ENCODE data around the gene CDH19. TPM values are rescaled to one million over a fixed set of nuclear protein-coding genes. Genes with fewer than 3 reads are reported as not detected.

CDH19 gene
- total RNA-seq (0.94 TPM), polyA plus RNA-seq (ENCODE audit: insufficient read depth, low read depth, low replicate concordance) (0.37 TPM)
- long read RNA-seq, donor 1 = 0 reads
- long read RNA-seq, donor 2 = 0 reads
- long read RNA-seq, donor 3 = 0 reads
- long read RNA-seq, donor 4 = 0 reads
- long read RNA-seq, donor 5 = 0 reads
- long read RNA-seq, donor 6 = 0 reads
- long read RNA-seq, donor 7, partial matches to known transcripts = 0 of 1 reads
- long read RNA-seq, donor 7, other reads (novel, unspliced or antisense) = 0 of 1 reads
- long read RNA-seq, donor 8 = 0 reads
- long read RNA-seq, donor 9 = 0 reads
- long read RNA-seq, donor 10 = 0 reads

- H3K36me3 ChIP-seq (ENCODE audit: control insufficient read depth in 2 of 3, insufficient read depth in 3 of 3, low read length in 3 of 3) = no peaks in the 10 kb centered on the region
- no peaks in the 10 kb centered on the region for H3K4me1 ChIP-seq (ENCODE audit: control insufficient read depth in 2 of 3, insufficient read depth in 2 of 3, low read depth in 1 of 3, low read length in 3 of 3)
- no peak for TF ChIP-seq CTCF (IDR thresholded peaks at IDR 0.05; ENCODE audit: borderline replicate concordance, extremely low read depth, insufficient read depth)
- FAIRE-seq (no peak), DNase-seq (no peak)
- intact Hi-C loops (cut with DNase I) = no loop called here
- H3K27me3 ChIP-seq (ENCODE audit: control insufficient read depth, insufficient read depth, low read length) = no peaks in the 10 kb centered on the region
- no peaks in the 10 kb centered on the region for H3K9me3 ChIP-seq (ENCODE audit: control insufficient read depth in 2 of 3, insufficient read depth in 1 of 3, low read length in 3 of 3)
- H3K27ac ChIP-seq (ENCODE audit: low read depth in 2 of 2, low read length in 2 of 2) = no peak within 1 kb of the TSS
- H3K4me3 ChIP-seq (ENCODE audit: low read length in 3 of 3) = no peak within 1 kb of the TSS
- H3K9ac ChIP-seq (ENCODE audit: low read length in 3 of 3) = no peak within 1 kb of the TSS
Observed at GRCh38 chr18:66603941-66604627, at the start of gene CDH19. Gene CDH19 (minus strand): TSS chr18:66604090. CDS start chr18:66572204, 31,886 bp downstream.

GRCh38 chr18:66647671-66648070 is 43.8 kb upstream of the CDH19 start:
- no peaks in the 10 kb centered on the region for H3K4me1 ChIP-seq (ENCODE audit: control insufficient read depth in 2 of 3, insufficient read depth in 2 of 3, low read depth in 1 of 3, low read length in 3 of 3)
- no peak overlapping the region for H3K4me3 ChIP-seq (ENCODE audit: low read length in 3 of 3)
- H3K9me3 ChIP-seq (ENCODE audit: control insufficient read depth in 2 of 3, insufficient read depth in 1 of 3, low read length in 3 of 3) = no peaks in the 10 kb centered on the region
- intact Hi-C loops (cut with DNase I) = no loop called here
- no peak for FAIRE-seq
- no peak overlapping the region for H3K9ac ChIP-seq (ENCODE audit: low read length in 3 of 3)
- no peaks in the 10 kb centered on the region for H3K36me3 ChIP-seq (ENCODE audit: control insufficient read depth in 2 of 3, insufficient read depth in 3 of 3, low read length in 3 of 3)
- H3K27me3 ChIP-seq (ENCODE audit: control insufficient read depth, insufficient read depth, low read length) = no peaks in the 10 kb centered on the region
- no peak for DNase-seq
- TF ChIP-seq CTCF (IDR thresholded peaks at IDR 0.05; ENCODE audit: borderline replicate concordance, extremely low read depth, insufficient read depth) = no peak
- no peak overlapping the region for H3K27ac ChIP-seq (ENCODE audit: low read depth in 2 of 2, low read length in 2 of 2)

DNA sequence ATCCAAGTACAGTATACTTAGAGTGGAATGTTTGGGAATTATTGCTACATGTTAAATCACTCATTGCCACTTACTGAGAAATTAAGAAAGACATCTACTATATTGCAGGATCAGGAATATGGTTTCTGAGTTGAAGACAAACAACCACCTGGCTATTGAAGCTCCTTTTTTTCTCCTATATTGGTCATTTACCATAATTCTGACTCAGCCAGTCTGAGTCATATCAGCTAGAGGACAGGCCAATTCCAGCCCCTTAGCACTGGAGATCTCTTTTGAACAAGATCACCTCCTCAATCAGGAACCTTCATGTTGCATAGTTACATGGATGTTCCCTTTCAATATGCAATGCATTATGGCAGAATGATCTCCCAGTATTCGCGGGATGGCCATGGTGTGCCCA is 42.7 kb upstream of the CDH19 start:
- no peak overlapping the region for H3K4me3 ChIP-seq (ENCODE audit: low read length in 3 of 3)
- TF ChIP-seq CTCF (IDR thresholded peaks at IDR 0.05; ENCODE audit: borderline replicate concordance, extremely low read depth, insufficient read depth) = no peak
- intact Hi-C loops (cut with DNase I) = no loop called here
- H3K27me3 ChIP-seq (ENCODE audit: control insufficient read depth, insufficient read depth, low read length) = no peaks in the 10 kb centered on the region
- no peaks in the 10 kb centered on the region for H3K36me3 ChIP-seq (ENCODE audit: control insufficient read depth in 2 of 3, insufficient read depth in 3 of 3, low read length in 3 of 3)
- no peak overlapping the region for H3K27ac ChIP-seq (ENCODE audit: low read depth in 2 of 2, low read length in 2 of 2)
- no peak overlapping the region for H3K9ac ChIP-seq (ENCODE audit: low read length in 3 of 3)
- no peaks in the 10 kb centered on the region for H3K4me1 ChIP-seq (ENCODE audit: control insufficient read depth in 2 of 3, insufficient read depth in 2 of 3, low read depth in 1 of 3, low read length in 3 of 3)
- no peak for FAIRE-seq
- no peak for DNase-seq
- H3K9me3 ChIP-seq (ENCODE audit: control insufficient read depth in 2 of 3, insufficient read depth in 1 of 3, low read length in 3 of 3) = no peaks in the 10 kb centered on the region
